GM12801 (cell line): ENCODE measurements around the gene CYTH4.

Experiments
- TF ChIP-seq, protein P1 (sequence below): IDR thresholded peaks from one replicate; pipeline ENCODE4 v1.5.1; 2011; ENCODE audit warnings: control low read depth; ENCODE audit not compliant: insufficient read length; ENCODE audit errors: extremely low read depth

CYTH4 gene

DNA sequence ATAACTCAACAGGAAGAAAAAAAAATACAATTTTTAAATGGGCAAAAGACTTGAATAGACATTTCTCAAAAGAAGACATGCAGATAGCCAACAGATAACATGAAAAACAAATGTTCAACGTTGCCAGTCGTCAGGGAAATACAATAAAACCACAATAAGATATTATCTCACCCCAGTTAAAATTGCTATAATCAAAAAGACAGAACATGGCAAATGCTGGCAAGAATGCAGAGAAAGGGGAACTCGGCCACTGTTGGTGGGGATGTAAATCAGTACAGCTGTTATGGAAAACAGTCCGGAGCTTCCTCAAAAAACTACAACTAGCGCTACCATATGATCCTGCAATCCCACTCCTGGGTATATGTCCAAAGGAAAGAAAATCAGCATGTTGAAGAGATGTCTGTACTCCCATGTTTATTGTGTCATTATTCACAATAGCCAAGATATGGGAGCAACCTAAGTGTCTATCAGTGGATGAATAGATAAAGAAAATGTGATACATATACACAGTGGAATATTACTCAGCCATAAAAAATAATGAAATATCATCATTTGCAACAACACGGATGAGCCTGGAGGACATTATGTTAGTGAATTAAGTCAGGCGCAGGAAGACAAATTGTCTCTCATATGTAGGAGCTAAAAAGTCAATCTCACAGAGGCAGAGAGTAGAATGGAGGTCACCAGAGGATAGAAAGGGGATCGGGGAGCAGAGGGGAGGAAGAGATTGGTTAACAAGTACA, 12.2 kb upstream of the CYTH4 start:
- TF ChIP-seq, protein P1, sequence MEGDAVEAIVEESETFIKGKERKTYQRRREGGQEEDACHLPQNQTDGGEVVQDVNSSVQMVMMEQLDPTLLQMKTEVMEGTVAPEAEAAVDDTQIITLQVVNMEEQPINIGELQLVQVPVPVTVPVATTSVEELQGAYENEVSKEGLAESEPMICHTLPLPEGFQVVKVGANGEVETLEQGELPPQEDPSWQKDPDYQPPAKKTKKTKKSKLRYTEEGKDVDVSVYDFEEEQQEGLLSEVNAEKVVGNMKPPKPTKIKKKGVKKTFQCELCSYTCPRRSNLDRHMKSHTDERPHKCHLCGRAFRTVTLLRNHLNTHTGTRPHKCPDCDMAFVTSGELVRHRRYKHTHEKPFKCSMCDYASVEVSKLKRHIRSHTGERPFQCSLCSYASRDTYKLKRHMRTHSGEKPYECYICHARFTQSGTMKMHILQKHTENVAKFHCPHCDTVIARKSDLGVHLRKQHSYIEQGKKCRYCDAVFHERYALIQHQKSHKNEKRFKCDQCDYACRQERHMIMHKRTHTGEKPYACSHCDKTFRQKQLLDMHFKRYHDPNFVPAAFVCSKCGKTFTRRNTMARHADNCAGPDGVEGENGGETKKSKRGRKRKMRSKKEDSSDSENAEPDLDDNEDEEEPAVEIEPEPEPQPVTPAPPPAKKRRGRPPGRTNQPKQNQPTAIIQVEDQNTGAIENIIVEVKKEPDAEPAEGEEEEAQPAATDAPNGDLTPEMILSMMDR: no peak

DNA sequence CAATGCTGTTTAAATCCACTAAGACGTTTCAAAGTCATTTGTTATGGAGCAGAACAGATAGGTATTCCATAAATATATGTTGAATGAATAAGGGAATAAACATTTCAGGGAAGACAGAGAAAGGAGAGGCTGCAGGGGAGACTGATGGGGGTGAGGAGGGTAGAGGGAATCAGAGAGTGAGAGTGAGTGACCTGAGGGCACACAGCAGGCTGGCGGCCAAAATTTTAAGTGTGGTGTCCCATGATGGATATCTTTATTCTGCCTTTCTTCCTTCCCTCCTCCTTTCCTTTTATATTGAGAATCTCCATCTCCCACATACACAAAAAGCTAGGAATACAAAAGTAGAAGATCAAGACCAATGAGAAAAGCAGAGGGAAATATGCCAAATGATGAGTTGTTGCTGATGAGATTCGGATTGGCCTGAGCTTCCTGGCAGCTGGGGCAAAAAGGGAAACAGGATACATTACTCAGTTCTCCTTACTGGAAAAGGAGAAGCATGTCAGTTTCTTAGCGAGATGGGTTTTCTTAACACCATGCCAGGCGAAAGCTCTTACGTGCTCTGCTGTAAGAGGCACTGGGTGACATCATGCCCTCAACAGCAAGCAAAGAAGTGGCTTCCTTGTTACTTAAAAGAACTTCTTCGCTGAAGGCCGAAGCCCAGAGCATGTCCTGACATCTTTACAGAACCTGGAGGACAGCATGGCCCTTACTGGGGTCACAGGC, 11.2 kb upstream of the CYTH4 start:
- TF ChIP-seq, protein P1: no peak

DNA sequence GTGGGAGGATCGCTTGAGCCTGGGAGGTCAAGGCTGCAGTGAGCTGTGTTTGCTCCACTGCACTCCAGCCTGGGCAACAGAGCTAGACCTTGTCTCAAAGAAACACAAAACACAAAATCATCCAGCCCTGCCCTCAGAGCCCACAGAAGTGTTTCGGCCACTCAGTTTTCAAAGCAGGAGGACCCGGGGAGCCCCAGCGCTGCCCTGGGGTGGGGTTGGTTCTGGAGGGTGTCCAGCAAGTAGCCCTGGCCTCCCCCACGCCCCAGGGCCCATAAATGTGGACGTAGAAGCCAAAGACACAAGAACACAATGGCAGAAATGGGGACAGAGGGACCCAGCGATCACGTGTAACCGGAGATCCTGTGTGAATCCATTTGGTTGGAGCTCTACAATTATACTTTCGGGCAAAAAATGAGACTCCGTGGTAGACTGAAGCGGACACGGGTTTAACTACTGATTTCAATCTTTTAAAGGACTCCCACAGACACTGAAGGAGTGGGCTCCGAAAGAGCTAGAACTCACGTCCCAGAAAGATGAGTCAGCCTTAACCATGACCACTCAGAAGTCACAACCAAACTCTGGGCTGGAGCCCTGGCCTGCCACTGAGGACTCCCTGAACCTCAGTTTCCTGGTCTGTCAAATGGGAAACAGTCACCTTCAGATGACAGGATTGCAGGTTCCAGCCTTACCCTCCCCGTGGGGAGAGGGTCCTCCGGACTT, 9.0 kb upstream of the CYTH4 start:
- TF ChIP-seq, protein P1: no peak

DNA sequence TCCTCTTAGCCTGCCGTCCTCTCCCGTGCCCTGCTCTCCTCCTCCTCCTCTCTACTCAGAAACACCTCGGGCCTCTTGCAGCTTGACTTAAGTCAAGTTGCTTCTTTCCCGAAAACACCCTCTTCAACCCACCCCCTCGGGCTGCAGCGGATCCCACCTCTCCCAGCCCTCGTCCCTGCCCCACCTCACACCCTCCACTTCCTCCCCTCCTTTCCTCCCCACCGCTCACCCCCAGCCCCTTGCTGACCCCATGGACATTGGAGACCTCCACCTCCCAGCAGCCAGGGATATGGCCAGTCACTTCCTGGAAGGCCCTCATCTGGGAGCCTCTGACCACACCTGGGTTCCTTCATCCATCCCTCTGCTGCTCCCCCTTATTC, 8.5 kb upstream of the CYTH4 start:
- TF ChIP-seq, protein P1: no peak

DNA sequence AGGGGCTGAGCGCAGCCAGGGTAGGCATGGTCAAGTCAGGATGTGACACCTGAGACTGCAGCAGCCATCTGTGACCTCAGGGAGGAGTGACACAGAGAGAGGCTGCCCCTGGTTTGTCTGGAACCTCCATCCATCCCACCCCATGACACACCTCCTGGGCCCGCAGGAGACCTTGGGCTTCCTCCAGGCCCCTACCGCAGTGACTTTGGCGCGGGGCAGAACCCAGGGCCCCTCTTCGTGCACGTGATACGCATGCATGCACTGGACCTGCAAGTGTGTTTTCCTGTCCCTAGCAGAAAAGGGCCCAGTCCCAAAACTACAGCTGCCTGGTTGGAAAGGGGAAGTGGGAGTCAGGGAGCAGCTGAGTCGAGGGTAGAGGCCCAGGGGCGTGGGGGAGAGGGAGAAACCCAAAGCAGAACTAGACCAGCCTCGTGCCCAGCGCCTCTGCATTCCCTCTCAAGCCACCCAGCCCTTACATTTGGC, 7.9 kb upstream of the CYTH4 start:
- TF ChIP-seq, protein P1: no peak

DNA sequence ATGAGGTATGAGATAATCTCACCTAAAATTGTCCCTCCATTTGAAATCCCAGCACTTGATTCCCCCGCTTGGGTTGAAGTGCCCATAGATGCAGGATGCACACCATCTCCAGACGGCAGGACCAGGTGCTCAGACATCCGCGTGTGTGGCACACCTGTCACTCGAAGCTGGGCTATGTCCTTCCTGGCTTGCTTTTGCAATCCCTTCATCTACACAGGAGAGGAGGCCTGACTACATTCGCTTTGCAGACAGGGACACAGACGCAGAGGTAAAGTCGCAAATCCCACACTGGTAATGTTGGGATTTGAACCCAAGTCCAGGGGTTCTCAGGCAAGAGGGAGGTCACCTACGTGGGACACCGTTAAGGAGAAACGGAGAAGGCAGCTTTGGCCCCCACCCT, 7.2 kb upstream of the CYTH4 start:
- TF ChIP-seq, protein P1: no peak

DNA sequence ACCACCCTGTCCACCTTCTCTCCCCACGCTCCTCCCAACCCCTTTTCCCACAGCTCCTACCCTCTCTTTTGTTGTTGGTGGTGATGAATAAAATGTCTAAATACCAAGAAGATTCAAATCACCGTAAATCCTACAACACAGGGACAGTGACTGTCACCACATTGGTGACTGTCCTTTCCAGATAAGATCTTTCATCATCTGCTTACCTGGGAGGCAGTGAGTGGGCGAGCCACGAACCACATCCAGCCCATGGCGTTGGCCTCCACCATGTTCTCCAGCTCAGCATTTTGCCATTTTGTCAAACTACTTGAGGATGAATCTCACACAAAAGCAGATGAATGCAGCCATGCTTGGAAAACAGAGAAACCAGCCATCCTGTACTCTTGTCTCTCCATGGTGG, 6.7 kb upstream of the CYTH4 start:
- TF ChIP-seq, protein P1: no peak
